HepG2 (cell line): ENCODE measurements around the gene CES3. TPM values are rescaled to one million over a fixed set of nuclear protein-coding genes. Genes with fewer than 3 reads are reported as not detected.

Experiments used
- ATAC-seq: fragments of 200-7000 bp; cut with Tn5 transposase; 3 replicates; pipeline ENCODE4 v1.9.1; 2020; ENCODE audit warnings: mild to moderate bottlenecking, moderate library complexity
- BruUV-seq: library from RNA; stranded (reverse); fragments of 400-500 nt; replicated peaks from 2 replicates; lab custom pipeline; 2021; lab: Mats Ljungman, UMichigan
- CTCF ChIA-PET: fragments of 300-600 bp; formaldehyde crosslinking; extraction: SDS; loops from one replicate; lab custom pipeline; 2021; ENCODE audit warnings: low total read pairs, inconsistent platforms, low intra/inter-chr PET ratio; lab: Yijun Ruan, JAX
- POLR2A ChIA-PET: fragments of 350-600 bp; sonication (Branson Sonifier 250); formaldehyde crosslinking; loops from one replicate; lab custom pipeline; 2020; ENCODE audit warnings: antibody characterized with exemption, inconsistent platforms; lab: Yijun Ruan, JAX
- DNase-seq: peaks from one replicate; pipeline ENCODE4 v3.0.0-alpha.2; 2015; ENCODE audit warnings: low spot score
- FAIRE-seq: peaks from 3 replicates; lab custom pipeline; 2011; peaks lifted over from hg19 to GRCh38; lab: Jason Lieb, UNC
- H2AFZ ChIP-seq: one replicate; pipeline ENCODE4 v1.6.1; 2011; ENCODE audit warnings: low read length, inconsistent platforms
- H3K27ac ChIP-seq: fragments of 300-600 bp; 3 replicates; pipeline ENCODE4 v1.8.0; 2011; ENCODE audit warnings: mixed run types, mild to moderate bottlenecking, mixed read lengths, low read length, inconsistent platforms; ENCODE audit not compliant: insufficient read depth; ENCODE audit errors: extremely low read length
- H3K27me3 ChIP-seq, 2 experiments: fragments of 200-600 bp in 1 of 2; 2 replicates in 1 of 2; 3 replicates in 1 of 2; pipeline versions ENCODE4 v1.6.0 to v1.8.0; 2011; ENCODE audit warnings: low read length in 2 of 2, mild to moderate bottlenecking in 2 of 2, moderate library complexity in 2 of 2, inconsistent platforms in 1 of 2; ENCODE audit not compliant: insufficient read depth in 2 of 2, control insufficient read depth in 1 of 2
- H3K36me3 ChIP-seq, 2 experiments: fragments of 200-600 bp in 1 of 2; replicated peaks in 1 of 2; 2 replicates in 1 of 2; 3 replicates in 1 of 2; pipeline versions ENCODE4 v1.5.1 to v1.8.0; 2011; ENCODE audit warnings: low read length in 2 of 2, inconsistent platforms in 1 of 2; ENCODE audit not compliant: insufficient read depth in 2 of 2, control insufficient read depth in 1 of 2
- H3K4me1 ChIP-seq: 2 replicates; pipeline ENCODE4 v1.5.1; 2012; ENCODE audit warnings: low read length, inconsistent platforms; ENCODE audit not compliant: insufficient read depth
- H3K4me2 ChIP-seq: 2 replicates; pipeline ENCODE4 v1.6.0; 2011; ENCODE audit warnings: low read depth, low read length, inconsistent platforms
- H3K4me3 ChIP-seq, 3 experiments: fragments of 200-600 bp in 1 of 3; sonication (generic), shearing (Covaris generic) in 1 of 3; replicated peaks in 1 of 3; 2 replicates each; pipeline ENCODE4 v1.5.1; 2011 to 2016; ENCODE audit warnings: low read length in 3 of 3, inconsistent platforms in 2 of 3, low read depth in 2 of 3, mild to moderate bottlenecking in 2 of 3, control low read depth in 1 of 3, mixed read lengths in 1 of 3; ENCODE audit not compliant: insufficient read depth in 1 of 3
- H3K79me2 ChIP-seq: one replicate; pipeline ENCODE4 v1.6.1; 2011; ENCODE audit warnings: low read length, inconsistent platforms; ENCODE audit not compliant: insufficient read depth
- H3K9ac ChIP-seq: 2 replicates; pipeline ENCODE4 v1.6.0; 2011; ENCODE audit warnings: mild to moderate bottlenecking, low read depth, low read length, inconsistent platforms; ENCODE audit not compliant: insufficient read depth
- H3K9me3 ChIP-seq: 2 replicates; pipeline ENCODE4 v1.5.1; 2012; ENCODE audit warnings: mild to moderate bottlenecking, low read length
- H4K20me1 ChIP-seq: 2 replicates; pipeline ENCODE4 v1.6.0; 2011; ENCODE audit warnings: inconsistent platforms, mild to moderate bottlenecking, low read length, moderate library complexity; ENCODE audit not compliant: insufficient read depth
- CBX2 ChIP-seq, 2 experiments: fragments of 200-600 bp in 1 of 2; sonication (generic); formaldehyde crosslinking in 1 of 2; IDR thresholded peaks; 2 replicates each; pipeline versions ENCODE4 v1.7.0 to v1.8.1; 2018 to 2022; ENCODE audit warnings: low read depth in 2 of 2, low read length in 1 of 2, mild to moderate bottlenecking in 1 of 2, missing genetic modification reagents in 1 of 2
- ETV5 ChIP-seq: IDR thresholded peaks from 2 replicates; pipeline ENCODE4 v1.6.1; 2018; ENCODE audit warnings: missing biosample characterization, missing genetic modification reagents, inconsistent platforms, borderline replicate concordance
- KAT2B ChIP-seq: fragments of 150-350 bp; IDR thresholded peaks from 2 replicates; pipeline ENCODE4 v1.6.1; 2014; ENCODE audit warnings: low read depth, low read length, borderline replicate concordance
- KLF9 ChIP-seq: IDR thresholded peaks from 2 replicates; pipeline ENCODE4 v1.6.1; 2016; ENCODE audit warnings: low read depth
- NFKB2 ChIP-seq: sonication (generic); formaldehyde crosslinking; IDR thresholded peaks from 2 replicates; pipeline ENCODE4 v1.4.0; 2020; ENCODE audit warnings: missing genetic modification reagents, borderline replicate concordance
- PHF5A ChIP-seq: IDR thresholded peaks from one replicate; pipeline ENCODE4 v1.6.1; 2018; ENCODE audit warnings: low read depth, missing genetic modification reagents; ENCODE audit not compliant: unreplicated experiment
- TBX3 ChIP-seq: fragments of 450-650 bp; IDR thresholded peaks from 2 replicates; pipeline ENCODE4 v1.6.1; 2017; ENCODE audit warnings: antibody characterized with exemption, mild to moderate bottlenecking, inconsistent platforms, borderline replicate concordance
- ZMYM4 ChIP-seq: sonication (generic); formaldehyde crosslinking; IDR thresholded peaks from 2 replicates; pipeline ENCODE4 v1.8.1; 2023; ENCODE audit warnings: mild to moderate bottlenecking, missing genetic modification reagents
- ZNF256 ChIP-seq: sonication (generic); formaldehyde crosslinking; conservative IDR thresholded peaks from 2 replicates; pipeline ENCODE4 v1.4.0; 2020; ENCODE audit warnings: missing genetic modification reagents
- ZNF781 ChIP-seq: sonication (generic); formaldehyde crosslinking; IDR thresholded peaks from 2 replicates; pipeline ENCODE4 v1.5.1; 2020; ENCODE audit warnings: borderline replicate concordance, mild to moderate bottlenecking, missing genetic modification reagents; ENCODE audit errors: not compliant biosample characterization
- WGBS: methylation state at CpG from one replicate; pipeline ENCODE4 v1.1.6; 2017; ENCODE audit warnings: low lambda C conversion rate; 5-methylcytosine and 5-hydroxymethylcytosine counted together
- in situ Hi-C: cut with HindIII; loops from 2 replicates; pipeline ENCODE4 v1.10.0; 2017; ENCODE audit warnings: low pct_unique_long_range_greater_than_20kb; ENCODE audit not compliant: extremely low pct_ligation_motif_present
- intact Hi-C: fragments of 100-400 bp; cut with micrococcal nuclease; formaldehyde crosslinking; loops from one replicate; pipeline ENCODE4 v1.10.0; 2022; ENCODE audit not compliant: unreplicated experiment
- polyA plus RNA-seq, 8 experiments: library from polyadenylated mRNA; depleted of rRNA in 3 of 8; stranded (reverse) in 7 of 8; unstranded in 1 of 8; fragments of >200 nt; fragmentation: Illumina TruSeq in 4 of 8; extraction: Trizol in 4 of 8; gene quantifications; 2 replicates each; pipeline versions ENCODE4 v1.2.1 to v1.2.3, GENCODE V29; 2011 to 2016; ENCODE audit warnings: low read depth in 4 of 8, missing spikeins in 1 of 8, mixed read lengths in 1 of 8; ENCODE audit not compliant: insufficient read depth in 1 of 8
- total RNA-seq, 5 experiments: library from RNA; depleted of rRNA; stranded (reverse); fragments of >200 nt; fragmentation: Illumina TruSeq; extraction: Trizol; gene quantifications; 2 replicates each; pipeline ENCODE4 v1.2.3, GENCODE V29; 2016; ENCODE audit warnings: low read depth in 1 of 5
- TF ChIP-seq, protein P1 (sequence below): sonication (generic); formaldehyde crosslinking; IDR thresholded peaks from 2 replicates; pipeline ENCODE4 v1.4.0; 2020; ENCODE audit warnings: mild to moderate bottlenecking, missing genetic modification reagents
- TF ChIP-seq, protein P2 (sequence below): sonication (generic); formaldehyde crosslinking; IDR thresholded peaks from 2 replicates; pipeline ENCODE4 v1.4.0; 2020; ENCODE audit warnings: mild to moderate bottlenecking, missing genetic modification reagents, borderline replicate concordance
- TF ChIP-seq, protein P3 (sequence below): sonication (generic); formaldehyde crosslinking; IDR thresholded peaks from 2 replicates; pipeline ENCODE4 v1.4.0; 2020; ENCODE audit warnings: missing genetic modification reagents
- TF ChIP-seq, protein P4 (sequence below): sonication (generic); formaldehyde crosslinking; IDR thresholded peaks from 2 replicates; pipeline ENCODE4 v1.8.0; 2022; ENCODE audit warnings: missing genetic modification reagents, low read depth, mild to moderate bottlenecking, borderline replicate concordance

Gene CES3
- total and polyA plus RNA-seq, 2 of the 13 experiments (the other 11 are each of a cell fraction or from before 2014, with no cell fraction given), result 6.6 to 17.4 TPM

DNA sequence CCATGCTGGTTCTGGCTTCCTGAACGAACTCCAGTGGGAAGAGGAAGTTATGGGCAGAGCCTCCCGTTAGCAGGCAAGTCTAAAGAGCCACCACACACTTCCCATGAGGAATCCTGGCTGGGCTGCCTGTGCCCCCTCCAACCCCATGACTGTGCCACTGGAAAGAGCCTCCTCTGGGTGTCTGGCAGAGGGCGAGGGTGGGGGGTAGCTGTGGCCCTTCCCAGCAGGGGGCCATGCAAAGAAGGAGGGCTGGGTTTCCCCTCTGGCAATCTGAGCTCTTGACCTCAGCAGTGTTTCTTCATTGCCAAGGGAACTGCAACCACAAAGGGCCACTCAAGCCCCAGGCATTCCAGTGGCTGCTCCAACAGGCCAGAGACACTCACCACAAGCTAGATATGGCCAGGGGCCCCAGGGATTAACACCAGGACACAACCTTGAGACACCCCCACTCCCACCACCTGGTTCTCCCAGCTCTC is 34.1 kb upstream of the CES3 start:
- WGBS, result 24% methylated on average over 2 of the region's 3 CpGs
- no peak overlapping the region for H2AFZ ChIP-seq
- POLR2A ChIA-PET, result interaction anchor here (3.7 to 3.8 kb wide), 2 partner anchors 22 to 26 kb away, joined by 16 to 23 read pairs; no protein-coding TSS in a partner anchor
- 0 out of 2 replicates have a peak overlapping the region, but pooled peaks have one; percentile 4 for H3K4me2 ChIP-seq
- H4K20me1 ChIP-seq, result no peaks in the 10 kb centered on the region
- ATAC-seq (peak; percentile 31), FAIRE-seq (no peak), DNase-seq (peak; percentile 68)
- H3K4me1 ChIP-seq, result peaks cover 54% of the 10 kb centered on the region
- H3K4me3 ChIP-seq, result no peak overlapping the region
- in situ Hi-C loops, result no loop called here
- no peaks in the 10 kb centered on the region for H3K79me2 ChIP-seq
- no TSS peak for BruUV-seq
- 0 out of 2 replicates have a peak overlapping the region, but pooled peaks have one; percentile 9 for H3K9ac ChIP-seq
- H3K36me3 ChIP-seq, result no peaks in the 10 kb centered on the region; a peak in 1 of 5 replicates
- H3K9me3 ChIP-seq, result no peaks in the 10 kb centered on the region
- peaks cover 5 to 18% of the 10 kb centered on the region in 2 experiments; a peak in 4 of 5 replicates for H3K27me3 ChIP-seq
- no peak overlapping the region for H3K27ac ChIP-seq
- CTCF ChIA-PET, result interaction anchor here (2.9 kb wide), 1 partner anchor 32 kb away, joined by 28 read pairs; no protein-coding TSS in a partner anchor
- intact Hi-C loops, result no loop called here
- TF ChIP-seq PHF5A (CRISPR knock-in tag) (no peak), KLF9 (no peak), CBX2 (IDR thresholded peaks at IDR 0.05; ENCODE audit: low read depth, low read length) (no peak), CBX2 (CRISPR knock-in tag; IDR thresholded peaks at IDR 0.05; ENCODE audit: low read depth) (no peak), ZMYM4 (no peak), ETV5 (no peak), KAT2B (no peak), NFKB2 (0 out of 2 replicates have a peak, but pooled peaks have one; percentile 8), ZNF781 (CRISPR knock-in tag) (no peak), TBX3 (peak; percentile 12; the same call in 1 of the 2 replicates), ZNF256 (CRISPR knock-in tag) (no peak)
- TF ChIP-seq, protein P1, sequence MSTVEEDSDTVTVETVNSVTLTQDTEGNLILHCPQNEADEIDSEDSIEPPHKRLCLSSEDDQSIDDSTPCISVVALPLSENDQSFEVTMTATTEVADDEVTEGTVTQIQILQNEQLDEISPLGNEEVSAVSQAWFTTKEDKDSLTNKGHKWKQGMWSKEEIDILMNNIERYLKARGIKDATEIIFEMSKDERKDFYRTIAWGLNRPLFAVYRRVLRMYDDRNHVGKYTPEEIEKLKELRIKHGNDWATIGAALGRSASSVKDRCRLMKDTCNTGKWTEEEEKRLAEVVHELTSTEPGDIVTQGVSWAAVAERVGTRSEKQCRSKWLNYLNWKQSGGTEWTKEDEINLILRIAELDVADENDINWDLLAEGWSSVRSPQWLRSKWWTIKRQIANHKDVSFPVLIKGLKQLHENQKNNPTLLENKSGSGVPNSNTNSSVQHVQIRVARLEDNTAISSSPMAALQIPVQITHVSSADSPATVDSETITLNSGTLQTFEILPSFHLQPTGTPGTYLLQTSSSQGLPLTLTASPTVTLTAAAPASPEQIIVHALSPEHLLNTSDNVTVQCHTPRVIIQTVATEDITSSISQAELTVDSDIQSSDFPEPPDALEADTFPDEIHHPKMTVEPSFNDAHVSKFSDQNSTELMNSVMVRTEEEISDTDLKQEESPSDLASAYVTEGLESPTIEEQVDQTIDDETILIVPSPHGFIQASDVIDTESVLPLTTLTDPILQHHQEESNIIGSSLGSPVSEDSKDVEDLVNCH (CRISPR knock-in tag), result no peak
- TF ChIP-seq, protein P2, sequence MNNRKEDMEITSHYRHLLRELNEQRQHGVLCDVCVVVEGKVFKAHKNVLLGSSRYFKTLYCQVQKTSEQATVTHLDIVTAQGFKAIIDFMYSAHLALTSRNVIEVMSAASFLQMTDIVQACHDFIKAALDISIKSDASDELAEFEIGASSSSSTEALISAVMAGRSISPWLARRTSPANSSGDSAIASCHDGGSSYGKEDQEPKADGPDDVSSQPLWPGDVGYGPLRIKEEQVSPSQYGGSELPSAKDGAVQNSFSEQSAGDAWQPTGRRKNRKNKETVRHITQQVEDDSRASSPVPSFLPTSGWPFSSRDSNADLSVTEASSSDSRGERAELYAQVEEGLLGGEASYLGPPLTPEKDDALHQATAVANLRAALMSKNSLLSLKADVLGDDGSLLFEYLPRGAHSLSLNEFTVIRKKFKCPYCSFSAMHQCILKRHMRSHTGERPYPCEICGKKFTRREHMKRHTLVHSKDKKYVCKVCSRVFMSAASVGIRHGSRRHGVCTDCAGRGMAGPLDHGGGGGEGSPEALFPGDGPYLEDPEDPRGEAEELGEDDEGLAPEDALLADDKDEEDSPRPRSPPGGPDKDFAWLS, result no peak
- TF ChIP-seq, protein P3, sequence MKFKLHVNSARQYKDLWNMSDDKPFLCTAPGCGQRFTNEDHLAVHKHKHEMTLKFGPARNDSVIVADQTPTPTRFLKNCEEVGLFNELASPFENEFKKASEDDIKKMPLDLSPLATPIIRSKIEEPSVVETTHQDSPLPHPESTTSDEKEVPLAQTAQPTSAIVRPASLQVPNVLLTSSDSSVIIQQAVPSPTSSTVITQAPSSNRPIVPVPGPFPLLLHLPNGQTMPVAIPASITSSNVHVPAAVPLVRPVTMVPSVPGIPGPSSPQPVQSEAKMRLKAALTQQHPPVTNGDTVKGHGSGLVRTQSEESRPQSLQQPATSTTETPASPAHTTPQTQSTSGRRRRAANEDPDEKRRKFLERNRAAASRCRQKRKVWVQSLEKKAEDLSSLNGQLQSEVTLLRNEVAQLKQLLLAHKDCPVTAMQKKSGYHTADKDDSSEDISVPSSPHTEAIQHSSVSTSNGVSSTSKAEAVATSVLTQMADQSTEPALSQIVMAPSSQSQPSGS (CRISPR knock-in tag), result no peak
- TF ChIP-seq, protein P4, sequence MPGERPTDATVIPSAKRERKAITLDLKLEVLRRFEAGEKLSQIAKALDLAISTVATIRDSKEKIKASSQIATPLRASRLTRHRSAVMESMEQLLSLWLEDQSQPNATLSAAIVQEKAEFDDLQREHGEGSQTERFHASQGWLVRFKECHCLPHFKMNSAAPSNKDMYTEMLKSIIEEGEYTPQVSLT, result no peak
